T-helper 22 cell (primary cell): Measurements from ENCODE around the gene ERV3-1.
"Not testable (repeated sequence)": the region's sequence is repeated elsewhere in the genome, so short reads cannot be mapped to it uniquely, and the experiment has no call there.

Experiments
- DNase-seq: peaks from one replicate; pipeline ENCODE4 v3.0.0-alpha.2; 2020; ENCODE audit warnings: low read depth

Gene ERV3-1

DNA sequence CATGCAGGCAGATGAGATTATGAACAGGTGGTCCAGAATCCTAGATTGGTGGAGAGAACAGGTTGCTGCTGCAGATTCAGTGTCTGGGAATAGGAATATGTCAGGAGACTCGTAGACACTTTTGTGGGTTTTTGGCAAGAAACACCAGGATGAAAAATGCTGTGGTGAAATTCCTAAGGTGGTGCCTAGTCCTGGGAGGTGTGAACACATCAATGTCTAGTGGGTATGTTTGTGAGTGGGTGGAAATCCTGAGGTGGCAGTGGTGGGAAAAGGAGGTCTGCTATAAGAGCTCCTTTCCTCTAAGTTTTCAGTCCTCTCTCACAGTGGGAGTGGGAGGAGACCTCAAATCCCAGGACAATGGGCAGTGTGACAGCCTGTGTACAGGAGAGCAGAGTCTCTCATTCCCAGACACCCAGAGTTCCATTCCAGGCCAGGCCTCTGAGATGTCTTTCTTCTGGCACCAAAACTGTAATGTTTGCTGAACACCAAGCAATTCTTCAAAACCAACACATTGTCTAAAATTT lies 5.1 kb downstream of the ERV3-1 start:
- DNase-seq, result no peak

DNA sequence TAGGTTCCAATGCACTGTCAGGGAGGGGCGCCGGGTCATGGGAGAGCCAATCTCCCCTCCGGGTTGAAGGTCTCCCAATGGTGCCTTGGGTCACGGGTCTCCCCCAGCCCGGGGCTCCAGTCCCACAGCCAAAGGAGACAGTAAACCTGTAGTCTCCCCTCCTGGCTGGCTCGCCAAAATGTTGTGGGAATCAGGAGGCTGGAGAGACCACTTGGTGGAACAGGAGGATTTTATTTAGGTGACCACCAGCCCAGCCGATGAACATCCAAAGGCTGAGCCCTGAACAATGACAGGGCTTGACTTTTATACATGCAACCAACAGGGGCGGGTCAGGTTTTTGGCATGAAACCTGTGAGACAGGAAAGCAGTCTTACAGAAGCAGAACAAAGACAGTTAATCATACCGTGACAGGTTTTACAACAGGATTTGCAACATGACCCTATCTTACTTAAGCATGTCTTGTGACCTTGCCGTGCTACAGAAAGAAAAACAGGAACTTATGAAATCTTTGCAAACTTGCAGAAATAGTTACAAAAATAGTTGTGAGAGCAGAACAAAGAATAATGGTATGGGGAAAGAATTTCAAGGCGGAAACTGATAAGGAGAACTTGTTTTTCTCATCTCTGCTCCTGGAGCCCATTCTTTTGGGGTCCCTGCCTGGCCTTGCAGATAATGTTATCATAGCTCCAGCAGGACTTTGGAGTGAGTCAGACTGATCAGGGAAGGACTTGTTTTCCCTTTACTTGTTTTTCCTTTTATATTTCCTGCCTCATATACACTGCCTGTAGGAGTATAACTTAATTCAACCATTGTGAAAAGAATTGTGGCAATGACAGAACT lies 7.1 kb downstream of the ERV3-1 start:
- no peak for DNase-seq

DNA sequence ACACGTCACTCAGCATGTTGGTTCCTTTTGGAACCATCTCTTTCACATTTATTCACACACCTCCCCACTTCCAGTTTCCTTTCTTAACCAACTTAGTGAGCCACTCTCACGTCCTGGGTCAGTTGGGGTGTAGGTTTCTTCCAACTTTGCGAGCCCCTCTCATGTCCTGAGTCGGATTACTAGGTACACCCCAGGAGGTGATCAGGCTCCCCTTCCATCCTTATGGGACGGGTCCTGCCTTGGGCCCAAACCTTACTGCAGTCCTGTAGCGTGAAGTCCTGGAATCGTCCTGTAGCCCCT lies 7.7 kb downstream of the ERV3-1 start:
- DNase-seq, result no peak

DNA sequence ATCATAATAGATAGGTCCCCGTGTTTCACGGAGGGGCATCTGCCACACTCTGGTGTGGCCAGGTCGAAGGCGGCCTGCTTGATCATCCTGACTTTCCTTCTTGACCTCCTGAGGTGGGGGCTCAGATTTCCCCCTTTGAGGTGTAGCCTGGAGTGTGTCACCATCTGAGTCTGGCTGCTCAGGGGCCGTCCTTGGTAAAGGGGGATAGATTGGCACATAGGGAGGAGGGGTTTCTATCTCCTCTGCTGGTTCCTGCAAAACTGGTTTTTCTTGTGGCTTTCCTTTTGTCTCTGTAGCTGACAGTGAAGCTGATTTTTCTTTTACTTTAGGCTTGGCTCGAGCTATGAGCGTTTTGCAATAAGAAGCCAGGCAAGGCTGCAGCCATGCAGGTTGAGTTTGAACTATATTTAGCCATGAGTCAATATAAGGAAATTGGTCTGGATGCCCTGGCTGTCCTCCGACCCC lies 8.5 kb downstream of the ERV3-1 start:
- no peak for DNase-seq

DNA sequence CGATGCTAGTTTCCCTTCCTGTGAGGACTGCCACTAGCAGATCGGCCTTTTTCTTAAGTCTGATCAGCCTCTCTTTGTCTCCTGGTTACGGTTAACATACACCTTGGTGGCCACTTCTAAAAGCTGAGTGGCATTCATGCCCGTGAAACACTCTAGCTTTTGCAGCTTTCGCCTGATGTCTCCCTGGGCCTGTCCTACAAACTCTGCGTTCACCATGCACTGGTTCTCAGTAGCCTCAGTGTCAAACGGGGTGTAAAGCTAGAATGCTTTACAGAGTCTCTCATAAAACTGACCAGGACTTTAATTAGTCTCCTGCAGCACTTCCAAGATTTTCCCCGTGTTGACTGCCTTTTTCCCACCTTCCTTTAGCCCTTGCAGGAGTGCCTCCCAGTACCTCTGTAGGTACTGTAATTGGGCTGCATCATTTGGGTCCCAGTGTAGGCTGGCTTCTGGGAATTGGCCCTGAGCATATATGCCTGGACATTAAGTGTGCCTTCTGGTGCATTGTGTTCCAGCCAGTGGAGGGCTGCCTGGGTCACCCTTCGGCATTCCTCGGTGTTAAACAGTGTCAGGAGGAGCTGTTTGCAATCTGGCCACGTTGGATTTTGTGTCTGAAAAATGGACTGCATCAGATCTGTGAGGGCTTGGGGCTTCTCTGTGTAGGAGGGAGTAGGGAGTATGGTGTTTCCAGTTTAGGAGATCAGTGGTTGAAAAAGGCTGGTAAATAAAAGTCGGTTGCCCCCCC lies 9.2 kb downstream of the ERV3-1 start:
- no peak for DNase-seq

DNA sequence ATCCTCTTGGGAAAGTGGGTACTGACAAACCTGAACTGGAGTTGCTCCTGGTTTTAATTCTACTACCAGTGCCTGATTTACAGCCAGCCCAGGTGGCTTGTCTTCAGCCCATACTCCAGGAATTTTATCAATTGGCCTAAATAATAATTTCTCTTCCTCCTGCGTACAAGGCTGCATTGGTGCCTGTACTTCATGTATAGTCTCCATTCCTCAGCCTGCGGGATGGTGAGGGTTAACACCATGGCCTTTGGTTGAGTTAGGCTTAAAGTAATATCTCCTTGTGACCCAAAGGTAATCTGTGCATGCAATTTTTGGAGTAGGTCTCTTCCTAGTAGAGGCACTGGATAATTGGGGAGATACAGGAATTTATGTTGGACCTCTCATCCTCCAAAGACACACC lies 10.2 kb downstream of the ERV3-1 start:
- DNase-seq, result no peak

DNA sequence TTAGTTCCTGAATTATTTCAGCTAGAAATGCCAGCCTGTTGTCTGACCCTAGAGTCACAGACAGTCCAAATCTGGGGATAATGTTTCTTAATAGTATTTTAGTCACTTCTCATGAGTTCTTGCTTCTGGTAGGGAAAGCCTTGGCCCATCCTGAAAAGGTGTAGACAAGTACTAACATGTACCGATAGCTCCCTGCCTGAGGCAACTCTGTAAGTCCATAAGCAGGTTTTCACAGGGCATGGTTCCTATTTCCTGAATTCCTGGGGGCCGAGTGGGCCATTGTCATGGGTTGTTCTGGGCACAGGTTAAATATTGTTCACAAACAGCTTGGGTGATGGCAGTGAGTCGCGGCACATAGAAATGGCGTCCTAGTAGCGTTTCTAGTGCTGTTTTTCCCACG lies 12.6 kb downstream of the ERV3-1 start:
- no peak for DNase-seq

DNA sequence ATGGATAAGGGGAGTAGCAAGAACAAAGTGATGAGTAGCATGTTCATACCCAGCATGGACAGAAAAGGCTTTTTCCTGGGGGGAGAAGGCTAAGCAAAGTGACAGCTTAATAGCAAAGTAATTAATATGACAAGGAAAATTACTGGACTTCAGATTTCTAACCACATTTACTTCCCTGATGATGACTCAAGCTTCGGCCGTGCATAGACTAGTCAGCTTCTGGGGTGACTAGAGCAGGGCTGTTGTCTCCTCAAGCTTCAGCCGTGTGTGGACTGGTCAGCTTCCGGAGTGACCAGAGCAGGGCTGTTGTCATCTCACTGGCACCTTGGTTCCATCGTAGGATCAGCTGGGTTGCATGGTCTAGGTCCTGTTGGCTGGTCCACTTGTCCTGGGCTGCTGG lies 13.5 kb downstream of the ERV3-1 start:
- DNase-seq, result no peak

DNA sequence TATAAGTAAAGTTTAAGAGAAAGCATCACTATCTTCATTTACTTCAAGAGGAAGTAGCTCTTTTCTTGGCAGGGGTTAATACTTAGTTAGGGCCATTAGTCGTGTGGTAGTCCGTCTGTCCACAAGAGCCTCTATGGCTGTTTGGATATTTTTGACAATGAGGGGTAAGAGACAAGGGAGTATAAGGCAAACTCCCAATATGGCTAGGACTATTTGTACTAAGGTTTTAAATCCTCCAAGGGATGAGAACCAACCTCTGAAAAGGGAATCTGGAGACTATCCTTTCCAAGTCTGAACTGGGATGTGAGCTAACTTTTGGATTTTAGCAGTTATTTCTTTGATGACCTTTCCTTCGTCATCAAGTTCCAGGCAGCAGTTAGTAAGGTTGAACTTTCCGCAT lies 15.6 kb downstream of the ERV3-1 start, which contains the start of gene ZNF117:
Gene ZNF117, minus strand, starts transcription at position 101 of the 400 bp plus-strand sequence.
- DNase-seq, result no peak

DNA sequence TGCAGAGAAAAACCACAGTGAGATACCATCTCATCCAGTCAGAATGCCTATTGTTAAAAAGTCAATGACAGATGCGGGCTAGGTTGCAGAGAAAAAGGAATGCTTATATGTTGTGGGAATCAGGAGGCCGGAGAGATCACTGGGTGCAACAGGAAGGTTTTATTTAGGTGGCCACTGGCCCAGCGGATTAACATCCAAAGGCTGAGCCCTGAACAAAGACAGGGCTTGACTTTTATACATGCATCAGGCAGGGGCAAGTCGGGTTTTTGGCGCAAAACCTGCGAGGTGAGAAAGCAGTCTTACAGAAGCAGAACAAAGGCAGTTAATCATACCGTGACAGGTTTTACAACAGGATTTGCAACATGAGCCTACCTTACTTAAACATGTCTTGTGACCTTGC lies 16.3 kb downstream of the ERV3-1 start:
- no peak for DNase-seq

DNA sequence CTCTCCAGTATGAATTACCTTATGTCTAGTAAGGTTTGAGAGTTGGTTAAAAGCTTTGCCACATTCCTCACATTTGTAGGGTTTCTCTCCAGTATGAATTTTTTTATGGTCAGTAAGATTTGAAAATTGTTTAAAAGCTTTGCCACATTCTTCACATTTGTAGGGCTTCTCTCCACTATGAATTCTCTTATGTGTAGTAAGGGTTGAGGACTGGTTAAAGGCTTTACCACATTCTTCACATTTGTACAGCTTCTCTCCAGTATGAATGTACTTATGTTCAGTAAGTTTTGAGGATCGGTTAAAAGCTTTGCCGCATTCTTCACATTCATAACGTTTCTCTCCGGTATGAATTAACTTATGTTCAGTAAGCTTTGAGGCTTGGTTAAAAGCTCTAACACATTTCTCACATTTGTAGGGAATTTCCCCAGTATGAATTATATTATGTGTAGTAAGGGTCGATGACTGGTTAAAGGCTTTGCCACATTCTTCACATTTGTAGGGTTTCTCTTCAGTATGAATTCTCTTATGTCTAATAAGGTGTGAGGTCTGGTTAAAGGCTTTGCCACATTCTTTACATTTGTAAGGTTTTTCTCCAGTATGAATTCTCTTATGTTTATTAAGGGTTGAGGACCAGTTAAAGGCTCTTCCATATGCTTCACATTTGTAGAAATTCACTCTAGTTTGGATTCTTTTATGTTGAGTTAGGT lies 27.8 kb downstream of the ERV3-1 start:
- DNase-seq, result no peak

DNA sequence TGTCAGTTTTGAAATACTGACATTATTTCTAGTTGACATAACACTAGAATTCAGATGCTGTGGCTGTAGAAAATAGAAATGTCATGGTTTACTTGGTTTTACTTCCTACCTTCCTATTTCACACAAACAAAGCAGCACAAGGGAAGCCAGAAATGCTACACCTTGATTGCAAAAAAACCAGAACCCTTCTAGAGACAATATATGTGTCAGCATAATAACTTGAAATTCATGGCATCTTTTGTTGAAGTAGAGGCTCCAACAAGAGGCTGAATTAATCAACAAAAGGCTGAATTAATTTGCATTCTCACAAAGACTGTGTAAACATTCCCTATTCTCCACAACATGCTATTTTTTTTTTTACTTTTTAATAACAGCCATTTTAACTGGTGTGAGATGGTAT lies 40.9 kb downstream of the ERV3-1 start:
- DNase-seq, result no peak

DNA sequence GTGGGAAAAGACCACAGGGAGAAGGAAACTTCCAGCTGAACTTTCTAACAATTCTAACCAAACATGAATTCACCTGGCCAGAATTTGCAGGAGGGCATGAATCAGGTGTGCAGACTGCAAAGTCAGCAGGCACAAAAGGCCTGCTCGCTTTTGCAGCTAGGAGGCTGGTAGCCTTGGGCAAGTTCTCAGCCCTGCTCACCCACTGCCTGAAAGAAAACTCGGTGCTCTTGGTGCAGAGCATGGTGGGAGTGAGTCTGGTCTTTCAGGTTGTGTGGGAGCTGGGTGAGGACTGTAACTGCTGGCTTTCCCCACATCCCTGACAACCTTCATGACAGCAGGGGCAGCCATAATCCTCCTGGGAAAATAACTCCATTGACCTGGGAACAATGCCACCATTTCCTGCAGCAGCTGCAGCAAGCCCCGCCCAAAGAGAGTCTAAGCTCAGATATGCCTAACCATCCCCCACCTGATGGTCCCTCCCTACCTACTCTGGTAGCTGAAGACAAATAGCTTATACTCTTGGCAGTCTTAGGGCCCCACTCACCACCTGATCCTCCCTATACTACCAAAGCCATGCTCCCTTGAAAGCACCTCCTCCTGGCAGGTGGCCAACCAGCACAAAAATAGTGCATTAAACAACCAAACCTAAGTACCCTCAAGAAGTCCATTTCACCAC lies 47.3 kb downstream of the ERV3-1 start:
- DNase-seq, result no peak

DNA sequence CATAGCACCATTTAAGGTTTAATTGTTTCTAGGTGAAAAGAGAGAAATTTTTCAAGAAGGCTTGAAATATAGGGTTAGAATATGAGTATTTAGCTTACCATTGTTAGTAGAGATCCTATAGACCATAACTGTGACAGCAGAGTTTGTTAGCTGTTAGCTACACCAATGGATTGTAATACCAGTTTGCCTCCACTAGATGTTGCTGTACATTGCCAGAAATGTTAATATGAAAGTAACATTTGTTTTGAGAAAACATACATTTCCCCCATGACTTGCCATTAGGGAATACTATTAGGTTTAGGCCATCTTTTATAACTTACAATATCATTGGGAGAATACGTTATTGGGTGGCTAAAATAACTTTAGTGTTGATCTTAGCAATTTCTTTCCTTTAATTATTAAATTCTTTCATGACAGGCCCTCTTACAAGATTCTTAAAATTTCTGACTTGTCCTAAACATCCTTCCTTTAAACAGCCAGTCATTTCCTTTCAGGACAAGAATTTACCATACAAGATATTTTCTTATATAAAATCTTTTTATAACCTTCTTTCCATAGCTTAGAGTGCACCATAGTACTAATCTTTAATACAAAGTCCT lies 55.1 kb downstream of the ERV3-1 start:
- DNase-seq, result no peak

DNA sequence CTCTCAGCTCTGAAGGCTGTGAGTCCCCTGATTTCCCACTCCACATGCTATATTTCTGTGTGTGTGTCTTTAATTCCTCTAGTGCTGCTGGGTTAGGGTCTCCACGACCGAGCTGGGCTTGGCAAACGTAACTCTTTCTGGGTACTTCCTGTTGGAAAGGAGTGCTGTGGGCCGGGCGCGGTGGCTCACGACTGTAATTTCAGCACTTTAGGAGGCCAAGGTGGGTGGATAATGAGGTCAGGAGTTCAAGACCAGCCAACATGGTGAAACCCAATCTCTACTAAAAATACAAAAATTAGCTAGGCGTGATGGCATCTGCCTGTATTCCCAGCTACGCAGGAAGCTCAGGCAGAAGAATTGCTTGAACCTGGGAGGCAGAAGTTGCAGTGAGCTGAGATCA lies 55.8 kb downstream of the ERV3-1 start:
- DNase-seq, result not testable (repeated sequence)

DNA sequence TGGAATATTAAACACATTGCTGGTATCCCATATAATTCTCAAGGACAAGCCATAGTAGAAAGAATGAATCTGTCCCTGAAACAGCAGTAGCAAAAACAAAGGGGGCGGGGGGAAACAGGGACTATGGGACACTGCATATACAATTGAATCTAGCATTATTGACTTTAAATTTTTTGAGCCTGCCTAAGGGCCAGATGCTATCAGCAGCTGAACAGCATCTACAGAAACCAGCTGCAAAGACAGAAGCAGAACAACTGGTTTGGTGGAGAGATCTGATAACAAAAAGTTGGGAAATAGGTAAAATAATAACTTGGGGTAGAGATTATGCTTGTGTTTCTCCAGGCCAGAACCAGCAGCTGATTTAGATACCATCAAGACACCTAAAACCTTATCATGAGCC lies 57.7 kb downstream of the ERV3-1 start:
- not testable (repeated sequence) for DNase-seq

DNA sequence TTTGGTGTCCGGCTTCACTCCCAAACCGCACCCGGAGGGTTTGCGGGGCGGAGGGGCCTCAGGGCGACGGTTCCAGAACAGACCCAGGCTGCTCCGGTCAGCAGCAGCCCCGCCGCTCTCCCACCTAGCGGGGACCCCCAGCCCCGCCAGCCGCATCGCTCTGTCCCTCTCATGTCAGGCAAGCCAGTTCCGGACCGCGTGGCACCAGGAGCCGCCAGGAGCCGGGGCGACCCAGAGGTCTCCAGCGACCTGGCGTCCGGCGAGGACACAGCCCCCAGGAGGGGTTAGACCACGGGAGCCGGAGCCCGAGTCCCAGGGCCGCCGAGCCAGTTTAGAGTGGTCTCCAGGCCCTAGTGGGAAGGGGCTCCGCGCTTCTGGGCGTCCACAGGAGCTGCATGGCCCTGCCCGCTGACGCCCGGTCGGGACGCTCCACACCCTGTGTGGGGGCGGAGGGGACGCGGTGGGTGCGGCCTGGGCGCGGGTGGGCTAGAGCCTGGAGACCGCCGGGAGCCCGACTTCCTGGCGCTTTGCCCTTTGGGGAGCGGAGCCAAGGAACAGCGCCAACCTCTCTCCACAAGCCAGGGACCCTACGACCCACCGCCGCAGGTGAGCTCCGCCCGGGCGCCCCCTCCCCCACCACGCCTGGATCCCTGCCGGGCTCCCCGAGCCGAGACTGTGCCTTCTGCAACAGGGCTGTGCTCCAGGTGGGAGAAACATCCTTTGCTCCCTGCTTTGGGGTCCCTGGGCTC lies 59.1 kb downstream of the ERV3-1 start:
- no peak for DNase-seq

DNA sequence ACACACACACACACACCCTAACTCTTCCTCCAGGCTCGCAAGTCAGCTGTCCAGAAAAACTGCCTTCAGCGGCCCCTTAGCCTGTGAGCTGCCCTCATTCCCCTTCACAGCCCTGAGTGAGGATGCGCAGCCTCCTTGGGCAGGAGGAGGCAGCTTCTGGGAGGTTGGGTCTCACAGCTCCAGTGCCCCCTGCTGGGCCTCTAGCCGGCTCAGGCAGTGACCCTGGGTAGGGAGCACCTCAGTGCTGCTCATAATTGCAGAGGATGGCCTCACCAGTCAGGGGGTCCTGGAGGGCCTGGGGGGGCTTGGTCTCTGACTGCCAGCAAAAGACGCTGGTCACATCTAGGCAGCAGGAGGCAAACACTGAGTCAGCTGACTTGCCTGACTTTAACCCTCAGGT lies 59.7 kb downstream of the ERV3-1 start:
- no peak for DNase-seq

DNA sequence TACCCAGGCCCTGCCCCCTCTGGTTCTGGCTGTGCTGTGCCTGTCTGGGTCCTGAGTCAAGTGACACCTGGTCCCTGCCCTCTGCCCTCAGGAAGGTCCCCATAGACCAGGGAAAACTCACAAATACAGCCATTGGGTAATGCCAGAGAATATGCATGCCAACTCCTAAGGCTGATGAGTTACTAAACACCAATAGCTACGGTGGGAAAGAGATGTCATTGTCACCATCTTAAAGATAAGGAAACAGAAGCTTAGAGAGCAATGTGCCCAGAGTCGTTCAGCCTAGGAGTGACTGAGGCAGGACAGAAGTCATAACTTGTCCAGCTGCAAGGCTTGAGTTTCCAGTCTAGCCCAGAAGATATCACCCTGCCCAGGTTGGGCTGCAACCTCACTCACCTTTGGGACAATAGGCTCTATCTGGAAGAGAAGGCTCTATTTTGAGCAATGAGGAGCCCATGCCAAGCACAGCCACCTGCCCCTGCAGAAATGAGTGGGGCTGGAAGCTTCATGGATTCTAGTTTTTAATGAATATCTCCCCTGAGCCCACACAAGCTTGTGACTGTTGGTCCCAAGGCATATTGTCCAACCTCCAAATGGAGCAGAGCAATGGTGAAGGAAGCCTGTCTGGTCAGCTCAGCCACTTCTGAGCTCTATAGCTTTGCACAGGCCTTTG lies 60.8 kb downstream of the ERV3-1 start:
- no peak for DNase-seq
